Suprapubic skin (tissue), 4 donors: ENCODE results near the gene PAQR7. TPM values are rescaled to one million over a fixed set of nuclear protein-coding genes. Genes with fewer than 3 reads are reported as not detected.
A peak's percentile ranks its signal among the peaks of the same experiment; 100 is the strongest.

Source experiments
- DNase-seq, 2 donors: peaks; one replicate each; pipeline ENCODE4 v3.0.0-alpha.2; 2019; ENCODE audit warnings: low spot score in 2 of 2
- H3K27ac ChIP-seq: fragments of 200-600 bp; sonication (generic); one replicate; pipeline ENCODE4 v1.5.1; 2019
- H3K27me3 ChIP-seq: fragments of 200-600 bp; sonication (generic); one replicate; pipeline ENCODE4 v1.5.1; 2019
- H3K36me3 ChIP-seq: fragments of 200-600 bp; sonication (generic); one replicate; pipeline ENCODE4 v1.5.1; 2019
- H3K4me1 ChIP-seq: fragments of 200-600 bp; sonication (generic); one replicate; pipeline ENCODE4 v1.5.1; 2019
- H3K4me3 ChIP-seq: fragments of 200-600 bp; sonication (generic); one replicate; pipeline ENCODE4 v1.5.1; 2019; ENCODE audit warnings: mild to moderate bottlenecking
- H3K9me3 ChIP-seq: fragments of 200-600 bp; sonication (generic); one replicate; pipeline ENCODE4 v1.5.1; 2019
- CTCF ChIP-seq, 2 donors: fragments of 200-600 bp in 1 of 2; fragments of 450-650 bp in 1 of 2; sonication (generic) in 1 of 2; IDR thresholded peaks; one replicate each; pipeline ENCODE4 v1.5.1; 2016 to 2019; ENCODE audit warnings: antibody characterized with exemption in 2 of 2, mild to moderate bottlenecking in 1 of 2, moderate library complexity in 1 of 2
- EP300 ChIP-seq: sonication (generic); formaldehyde crosslinking; IDR thresholded peaks from one replicate; pipeline ENCODE4 v1.6.1; 2017; ENCODE audit warnings: antibody characterized with exemption
- POLR2A ChIP-seq, 2 donors: fragments of 450-650 bp; IDR thresholded peaks; one replicate each; pipeline ENCODE4 v1.6.1; 2017; ENCODE audit warnings: antibody characterized with exemption in 2 of 2, mild to moderate bottlenecking in 2 of 2, moderate library complexity in 2 of 2
- POLR2AphosphoS5 ChIP-seq, 3 donors: sonication (generic); formaldehyde crosslinking; IDR thresholded peaks; one replicate each; pipeline ENCODE4 v1.6.1; 2017; ENCODE audit warnings: antibody characterized with exemption in 3 of 3
- WGBS: methylation state at CpG from one replicate; pipeline ENCODE4 v1.1.5; 2018; 5-methylcytosine and 5-hydroxymethylcytosine counted together
- total RNA-seq, 4 donors: library from RNA; depleted of rRNA; stranded (reverse); fragments of >200 nt; gene quantifications; one replicate each; pipeline ENCODE4 v1.1.0, GENCODE V29; 2016

PAQR7 gene
- total RNA-seq, 4 donors from 2014 or later: 14.3 to 20.9 (median 16.6) TPM

DNA sequence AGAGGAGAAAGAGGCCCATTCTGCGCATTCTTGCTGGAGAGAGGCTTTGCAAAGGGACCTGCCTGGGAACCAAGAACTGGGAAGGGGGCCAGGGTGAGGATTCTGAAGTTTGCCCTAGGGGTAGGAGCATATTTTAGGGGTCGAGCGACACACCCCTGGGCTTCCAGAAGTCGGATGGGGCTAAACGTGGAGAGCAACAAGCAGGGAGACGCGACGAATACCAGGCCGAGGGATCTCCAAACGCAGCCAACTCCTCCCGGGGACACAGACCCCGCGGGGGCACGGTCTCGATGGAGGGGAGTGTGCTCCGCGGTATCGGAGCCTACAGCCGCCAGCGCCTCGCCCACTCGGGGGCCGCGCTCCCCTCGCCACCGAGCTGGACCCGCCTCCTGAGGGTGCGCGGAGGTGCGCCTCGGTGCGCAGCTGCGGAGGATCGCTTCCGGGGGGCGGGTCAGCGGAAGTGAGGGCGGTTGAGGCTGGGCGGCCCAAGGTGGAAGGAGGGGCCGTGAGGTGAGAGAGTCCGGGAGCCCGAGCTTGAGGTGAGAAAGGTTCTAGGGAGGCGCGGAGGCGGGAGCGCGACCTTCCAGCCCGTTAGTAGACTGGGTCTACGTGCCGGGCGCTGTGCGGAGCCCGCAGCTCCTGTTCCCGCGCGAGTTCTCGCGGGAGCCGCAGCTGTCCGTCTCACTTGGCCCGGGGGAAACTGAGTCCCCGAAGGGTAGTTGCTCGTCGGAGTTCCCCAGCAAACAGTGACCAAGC lies 55.8 kb downstream of the PAQR7 start, which contains the start of gene MTFR1L:
MTFR1L (plus strand) TSS at position 464 of the 756 bp plus-strand sequence. CDS start 3,151 bp downstream, outside the sequence.
- Histone ChIP-seq H3K36me3 (peaks cover 23% of the 10 kb centered on the region), H3K4me3 (peak within 1 kb of the TSS; percentile 77), H3K27me3 (no peaks in the 10 kb centered on the region), H3K27ac (peak within 1 kb of the TSS; percentile 93), H3K9me3 (no peaks in the 10 kb centered on the region), H3K4me1 (peaks cover 31% of the 10 kb centered on the region)
- TF ChIP-seq CTCF (IDR thresholded peaks at IDR 0.05): no peak
- no peak for TF ChIP-seq EP300
- peak in 1 of 2 donors; percentile 67 for TF ChIP-seq POLR2A (IDR thresholded peaks at IDR 0.05)
- peak; percentile 53 to 85 (median 80) for TF ChIP-seq POLR2AphosphoS5 (IDR thresholded peaks at IDR 0.05)
- WGBS: 1% methylated on average over 44 of the region's 64 CpGs
- DNase-seq: peak; percentile 93 to 94

DNA sequence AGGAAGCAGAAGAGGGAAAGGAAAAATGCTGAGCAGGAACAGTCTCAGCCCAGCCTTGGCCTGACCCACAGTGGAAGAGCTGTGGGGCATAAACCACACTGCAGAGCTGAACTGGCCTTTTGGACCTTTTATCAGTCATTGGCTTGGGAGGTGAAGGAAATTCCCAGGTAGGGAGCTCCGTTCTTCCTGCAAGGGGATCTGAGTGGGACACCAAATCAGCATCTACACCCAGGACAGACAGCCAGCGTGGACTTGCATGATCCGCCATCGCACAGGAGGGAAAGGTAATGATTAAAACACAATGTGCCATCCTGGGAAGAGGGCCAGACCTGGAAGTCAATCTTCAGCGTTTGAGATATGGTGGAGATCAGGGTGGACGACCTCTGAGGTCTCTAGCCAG lies 56.9 kb downstream of the PAQR7 start:
- WGBS: 33% methylated on average over 6 of the region's 6 CpGs
- Histone ChIP-seq H3K4me1 (peaks cover 31% of the 10 kb centered on the region), H3K27ac (peak overlapping the region; percentile 93), H3K36me3 (peaks cover 34% of the 10 kb centered on the region), H3K9me3 (no peaks in the 10 kb centered on the region), H3K27me3 (no peaks in the 10 kb centered on the region), H3K4me3 (peak overlapping the region; percentile 77)
- TF ChIP-seq CTCF (IDR thresholded peaks at IDR 0.05): no peak
- no peak for TF ChIP-seq POLR2AphosphoS5 (IDR thresholded peaks at IDR 0.05)
- TF ChIP-seq POLR2A (IDR thresholded peaks at IDR 0.05): no peak
- no peak for TF ChIP-seq EP300
- no peak for DNase-seq

- Histone ChIP-seq H3K4me3 (no peak overlapping the region), H3K27ac (peak overlapping the region; percentile 93), H3K27me3 (no peaks in the 10 kb centered on the region), H3K9me3 (no peaks in the 10 kb centered on the region), H3K4me1 (peaks cover 31% of the 10 kb centered on the region), H3K36me3 (peaks cover 38% of the 10 kb centered on the region)
- no peak for DNase-seq
- WGBS: 46% methylated on average over 7 of the region's 8 CpGs
- TF ChIP-seq POLR2AphosphoS5 (IDR thresholded peaks at IDR 0.05) (no peak), POLR2A (IDR thresholded peaks at IDR 0.05) (no peak), EP300 (no peak), CTCF (IDR thresholded peaks at IDR 0.05) (no peak)
These were observed 57.5 kb downstream of the PAQR7 start for GRCh38 chr1:25817840-25818501.

DNA sequence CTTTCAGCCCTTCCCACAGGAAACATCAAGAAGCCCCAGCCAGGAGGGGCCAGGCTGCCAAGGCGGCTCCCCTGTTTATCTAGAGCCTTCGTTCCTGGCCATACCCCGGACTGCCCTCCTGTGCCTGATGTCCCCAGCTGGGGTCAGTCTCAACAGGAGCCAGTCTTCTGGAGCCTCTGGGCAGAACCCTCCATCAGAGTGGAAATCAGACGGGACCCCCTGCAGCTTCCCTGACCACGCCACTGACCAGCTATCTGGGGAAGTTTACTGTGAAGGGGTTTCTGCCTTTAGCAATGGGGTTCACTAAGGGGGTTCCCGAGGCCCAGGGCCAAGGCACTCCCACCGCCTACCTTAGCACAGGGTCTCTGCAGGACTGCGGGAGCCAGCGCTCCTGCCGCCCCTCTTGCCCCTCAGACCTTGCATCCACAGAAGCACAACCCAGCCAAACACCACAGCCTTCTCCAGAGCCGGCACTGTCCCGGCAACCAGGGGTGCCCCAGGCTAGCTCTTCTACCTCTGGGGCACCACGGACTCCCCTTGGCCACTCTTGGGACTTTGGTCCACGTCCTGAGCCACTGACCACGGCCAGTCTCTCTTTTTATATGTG lies 59.3 kb downstream of the PAQR7 start:
- peaks cover 50% of the 10 kb centered on the region for H3K36me3 ChIP-seq
- peak in 1 of 2 donors; percentile 78 for DNase-seq
- peaks cover 20% of the 10 kb centered on the region for H3K4me1 ChIP-seq
- H3K9me3 ChIP-seq: no peaks in the 10 kb centered on the region
- WGBS: 92% methylated on average over 13 of the region's 15 CpGs
- no peak overlapping the region for H3K27ac ChIP-seq
- no peaks in the 10 kb centered on the region for H3K27me3 ChIP-seq
- no peak for TF ChIP-seq CTCF (IDR thresholded peaks at IDR 0.05)
- H3K4me3 ChIP-seq: no peak overlapping the region
